HG03457 (cell line): ENCODE data around the gene EFEMP2.
"Not testable (repeated sequence)": the region's sequence is repeated elsewhere in the genome, so short reads cannot be mapped to it uniquely, and the experiment has no call there.

Source experiments
- ATAC-seq: cut with Tn5 transposase; IDR thresholded peaks from one replicate; pipeline ENCODE4 v1.9.1; 2021; ENCODE audit warnings: moderate number of reproducible peaks; ENCODE audit not compliant: unreplicated experiment

Gene EFEMP2

GRCh38 chr11:65900899-65901180 lies 28.2 kb upstream of the EFEMP2 start:
- no peak for ATAC-seq

- ATAC-seq: peak; percentile 62
Measured at GRCh38 chr11:65900125-65900898, 27.7 kb upstream of the EFEMP2 start, which contains the start of gene FOSL1. Gene FOSL1 (minus strand): TSS chr11:65900388. CDS start chr11:65900339, 49 bp downstream.

- no peak for ATAC-seq
Measured at GRCh38 chr11:65899356-65900124, 26.9 kb upstream of the EFEMP2 start.

GRCh38 chr11:65898656-65899355 lies 26.2 kb upstream of the EFEMP2 start:
- no peak for ATAC-seq

GRCh38 chr11:65897020-65897471 lies 24.4 kb upstream of the EFEMP2 start:
- no peak for ATAC-seq

GRCh38 chr11:65896034-65896999 lies 23.7 kb upstream of the EFEMP2 start:
- no peak for ATAC-seq

- ATAC-seq: no peak
Measured at GRCh38 chr11:65895482-65895981, 22.9 kb upstream of the EFEMP2 start.

- no peak for ATAC-seq
Measured at GRCh38 chr11:65894034-65894591, 21.5 kb upstream of the EFEMP2 start.

GRCh38 chr11:65892661-65893317 lies 20.2 kb upstream of the EFEMP2 start:
- no peak for ATAC-seq

- ATAC-seq: not testable (repeated sequence)
Measured at GRCh38 chr11:65892137-65892540, 19.5 kb upstream of the EFEMP2 start.

GRCh38 chr11:65891219-65892136 lies 18.9 kb upstream of the EFEMP2 start:
- no peak for ATAC-seq

GRCh38 chr11:65890324-65891218 lies 18.0 kb upstream of the EFEMP2 start, which contains the start of gene CCDC85B:
Gene CCDC85B (plus strand): TSS chr11:65890673. CDS start chr11:65890784, 111 bp downstream.
- peak; percentile 40 for ATAC-seq

GRCh38 chr11:65888163-65888814 lies 15.7 kb upstream of the EFEMP2 start, which contains the start of gene FIBP:
Gene FIBP (minus strand): TSS chr11:65888471. CDS start chr11:65888418, 53 bp downstream.
- ATAC-seq: no peak

GRCh38 chr11:65887723-65888162 lies 15.1 kb upstream of the EFEMP2 start:
- ATAC-seq: no peak

GRCh38 chr11:65886826-65887722 lies 14.5 kb upstream of the EFEMP2 start:
- ATAC-seq: no peak
